HG02981 (cell line): ENCODE measurements around the gene CALR.
"Not testable (repeated sequence)": the region's sequence is repeated elsewhere in the genome, so short reads cannot be mapped to it uniquely, and the experiment has no call there.

Experiments
- ATAC-seq: cut with Tn5 transposase; IDR thresholded peaks from one replicate; pipeline ENCODE4 v1.9.1; 2021; ENCODE audit warnings: mild to moderate bottlenecking, moderate library complexity; ENCODE audit not compliant: unreplicated experiment

CALR gene

GRCh38 chr19:12976109-12976508 is 37.7 kb downstream of the CALR start:
- not testable (repeated sequence) for ATAC-seq

- no peak for ATAC-seq
Measured at GRCh38 chr19:12979974-12980373, 41.6 kb downstream of the CALR start.

- no peak for ATAC-seq
Measured at GRCh38 chr19:12982648-12983047, 44.2 kb downstream of the CALR start.

- no peak for ATAC-seq
Measured at GRCh38 chr19:12983091-12983490, 44.7 kb downstream of the CALR start.

DNA sequence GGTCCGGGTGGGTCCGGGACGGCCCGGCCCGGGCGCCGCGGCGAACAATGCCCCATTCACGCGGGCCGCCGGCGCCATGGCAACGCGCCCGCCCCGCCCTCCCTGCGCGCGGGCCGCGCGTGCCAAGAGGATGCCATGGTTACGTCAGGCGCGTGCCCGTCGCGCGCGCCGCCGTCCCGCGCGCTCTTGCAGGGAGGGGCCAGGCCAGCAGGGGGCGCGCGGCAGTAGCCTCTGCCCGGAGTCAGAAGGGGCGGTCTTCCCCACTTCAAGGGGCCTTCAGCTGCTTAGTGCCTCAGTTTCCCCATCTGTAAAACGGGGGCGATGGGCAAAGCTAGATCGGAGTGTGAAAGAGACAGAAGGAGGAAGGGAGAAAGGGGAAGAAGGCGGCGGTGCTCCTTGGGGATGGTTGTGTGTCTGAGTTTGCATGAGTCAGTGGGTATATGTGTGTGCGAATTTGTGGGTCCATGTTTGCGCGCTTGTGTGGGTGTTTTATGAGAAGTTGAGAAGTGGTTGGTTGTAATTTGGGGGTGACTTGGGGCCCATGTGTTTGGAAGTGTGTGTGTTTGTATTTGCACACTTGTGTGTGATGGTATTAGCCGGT is 45.2 kb downstream of the CALR start:
- peak; percentile 48 for ATAC-seq

DNA sequence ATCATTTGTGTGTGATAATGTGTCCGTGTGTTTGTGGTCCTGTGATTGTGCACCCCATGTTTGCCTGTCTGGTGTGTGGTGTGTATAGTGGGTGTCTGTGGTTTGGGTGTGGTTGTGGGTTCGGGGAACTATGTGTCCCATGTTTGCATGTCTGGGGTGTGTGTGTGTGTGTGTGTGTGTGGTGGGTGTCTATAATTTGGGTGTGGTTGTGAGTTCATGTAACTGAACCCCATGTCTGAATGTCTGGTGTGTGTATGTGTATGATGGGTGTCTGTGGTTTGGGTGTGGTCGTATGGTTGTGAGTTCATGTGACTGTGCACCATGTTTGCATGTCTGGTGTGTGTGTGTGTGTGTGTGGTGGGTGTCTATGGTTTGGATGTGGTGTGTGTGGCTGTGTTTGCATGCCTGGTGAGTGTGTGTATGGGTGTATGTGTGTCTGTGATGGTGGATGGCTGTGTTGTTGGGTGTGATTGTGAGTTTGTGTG is 45.8 kb downstream of the CALR start:
- ATAC-seq: no peak

DNA sequence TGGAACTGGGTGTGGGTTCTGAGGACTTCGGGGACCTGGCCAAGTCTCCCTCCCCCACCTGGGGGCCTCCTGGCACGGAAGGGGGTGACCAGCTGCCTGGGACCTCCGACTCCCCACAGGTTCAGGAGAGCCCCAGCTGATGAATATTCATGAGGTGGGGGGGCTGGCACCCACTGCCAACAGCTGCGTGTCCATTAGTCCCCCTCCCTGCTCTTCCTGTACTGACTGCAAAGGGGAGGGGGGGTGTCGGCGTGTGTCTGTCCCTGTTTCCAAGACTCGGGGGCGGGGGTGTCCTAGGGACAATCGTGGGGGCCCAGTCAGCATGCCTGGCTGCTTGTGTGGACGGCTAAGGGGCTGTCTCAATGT is 46.3 kb downstream of the CALR start:
- ATAC-seq: no peak

GRCh38 chr19:12985049-12985776 is 46.8 kb downstream of the CALR start:
- no peak for ATAC-seq

GRCh38 chr19:12986726-12987125 is 48.3 kb downstream of the CALR start:
- no peak for ATAC-seq

- ATAC-seq: no peak
Measured at GRCh38 chr19:12987190-12987589, 48.8 kb downstream of the CALR start.

GRCh38 chr19:12987781-12988180 is 49.4 kb downstream of the CALR start:
- ATAC-seq: no peak

DNA sequence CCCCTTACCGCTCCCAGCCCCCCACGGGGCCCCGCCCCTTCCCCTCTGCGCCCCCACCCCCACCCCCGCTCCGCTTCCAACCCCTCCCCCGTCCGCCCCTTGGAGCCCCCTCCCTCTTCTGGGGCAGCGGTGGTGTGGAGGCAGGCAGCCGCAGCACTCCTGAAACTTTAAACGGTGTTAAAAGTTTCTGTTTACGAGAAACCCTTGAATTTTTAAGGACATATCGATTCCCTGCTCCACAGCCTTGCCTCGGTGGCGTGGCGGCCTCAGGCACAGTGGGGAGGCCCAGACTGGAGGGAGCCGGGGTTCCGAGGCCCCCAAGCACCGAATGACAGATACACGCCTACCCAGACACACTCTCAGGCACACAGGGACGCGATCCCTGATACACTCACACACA is 52.0 kb downstream of the CALR start:
- ATAC-seq: no peak

DNA sequence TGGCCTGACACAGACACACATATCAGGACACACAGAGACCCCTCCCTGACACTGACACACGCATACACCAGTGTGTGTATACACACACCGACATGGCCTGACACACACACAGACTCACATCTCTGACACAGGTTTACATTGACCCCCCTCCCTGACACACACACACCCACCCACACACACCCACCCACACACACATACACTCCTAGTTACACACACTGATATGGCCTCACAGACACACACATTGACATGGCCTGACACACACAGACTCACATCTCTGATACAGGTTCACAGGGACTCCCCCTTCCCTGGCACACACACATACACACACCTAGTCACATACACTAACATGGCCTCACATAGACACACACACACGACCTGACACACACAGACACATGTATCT is 52.4 kb downstream of the CALR start:
- ATAC-seq: no peak

- ATAC-seq: no peak
Measured at GRCh38 chr19:12991296-12991695, 52.9 kb downstream of the CALR start.

- ATAC-seq: no peak
Measured at GRCh38 chr19:12992729-12993128, 54.3 kb downstream of the CALR start.

DNA sequence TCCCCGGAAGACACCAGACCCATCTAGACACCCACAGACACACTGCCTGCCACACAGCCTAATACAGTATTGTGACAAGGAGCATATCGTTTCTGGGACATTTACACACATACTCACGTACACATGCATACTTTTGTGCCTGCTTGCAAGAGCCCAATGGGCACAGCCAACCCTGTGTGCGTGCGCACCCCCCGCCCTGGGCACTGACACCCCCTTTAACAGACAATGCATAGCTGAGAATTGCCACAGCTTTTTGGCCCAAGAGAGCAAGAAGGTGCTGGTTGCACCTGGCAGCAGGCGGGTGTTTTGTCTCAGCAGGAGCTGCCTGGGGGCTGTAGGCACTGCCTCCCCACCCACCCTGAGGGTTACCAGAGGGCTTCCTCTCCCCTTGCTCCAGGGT is 55.2 kb downstream of the CALR start:
- no peak for ATAC-seq
